PC-9 (cell line): ENCODE measurements around the gene TDRD9.

Experiments
- CTCF ChIP-seq: fragments of 200-600 bp; sonication (generic); conservative IDR thresholded peaks from 2 replicates; pipeline ENCODE4 v1.6.1; 2017; ENCODE audit warnings: mixed run types, antibody characterized with exemption, mild to moderate bottlenecking, moderate library complexity
- EZH2 ChIP-seq: fragments of 200-600 bp; sonication (generic); IDR thresholded peaks from 2 replicates; pipeline ENCODE4 v1.8.0; 2017; ENCODE audit warnings: antibody characterized with exemption, low read depth

DNA sequence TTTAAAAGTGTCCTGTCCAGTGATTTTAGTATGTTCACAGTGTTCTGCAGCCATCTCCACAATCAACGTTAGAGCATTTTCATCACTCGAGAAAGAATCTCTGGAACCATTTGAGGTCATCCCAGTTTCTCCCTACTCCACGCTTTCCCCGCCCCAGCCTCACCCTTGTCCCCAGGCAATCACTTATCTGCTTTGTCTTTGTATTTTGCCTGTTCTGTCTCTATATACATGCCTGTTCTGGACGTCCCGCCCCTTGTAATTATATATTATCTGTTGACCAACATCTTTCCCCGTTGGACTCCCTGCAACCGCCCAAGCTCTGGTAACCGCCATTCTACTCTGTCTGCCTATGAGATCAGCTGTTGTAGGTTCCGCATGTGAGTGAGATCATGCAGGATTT is 135.7 kb downstream of the TDRD9 start:
- TF ChIP-seq EZH2 (no peak), CTCF (no peak)
